ENCODE measurements around the gene DIPK1B.

The DIPK1B gene

DNA sequence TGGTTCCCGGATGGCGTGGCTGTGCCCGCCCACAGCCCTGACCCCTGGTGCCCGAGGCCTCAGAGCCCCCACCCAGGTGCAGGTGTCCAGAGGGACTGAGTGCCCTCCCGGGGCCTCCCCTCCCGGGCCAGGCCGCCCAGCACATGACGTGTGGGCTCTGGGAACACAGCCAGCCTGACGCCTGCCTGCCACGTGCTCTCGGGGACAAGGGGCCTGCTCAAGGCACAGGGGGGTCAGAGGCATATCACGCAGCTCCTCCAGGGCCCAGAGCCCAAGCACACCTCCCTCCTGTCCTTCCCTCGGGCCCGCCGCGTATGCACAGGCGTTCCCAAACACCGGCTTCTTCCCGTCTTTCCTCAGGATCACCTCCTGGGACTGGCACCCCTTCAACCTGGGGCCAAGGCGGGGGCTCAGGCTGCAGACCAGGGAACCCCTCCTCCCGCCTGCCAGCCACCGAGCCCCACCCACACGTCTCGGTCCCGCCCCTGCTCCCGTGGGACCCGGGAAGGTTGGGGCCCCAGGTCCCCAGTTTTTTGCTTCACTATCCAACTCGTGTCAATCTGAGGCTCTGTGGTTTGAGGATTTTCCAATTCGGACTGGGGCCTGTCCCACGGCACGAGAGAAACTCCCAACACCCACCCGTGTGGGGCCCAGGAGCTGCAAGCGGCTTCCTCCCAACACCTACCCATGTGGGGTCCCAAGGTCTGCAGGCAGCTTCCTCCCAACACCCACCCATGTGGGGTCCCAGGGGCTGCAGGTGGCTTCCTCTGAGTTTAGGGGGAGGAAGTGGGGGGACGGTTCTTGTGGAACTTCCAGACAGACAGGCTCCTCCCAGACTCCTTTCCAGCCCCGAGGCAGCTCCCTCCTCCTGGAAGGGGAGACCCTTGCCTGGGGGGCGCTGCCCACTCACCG is 28.9 kb downstream of the DIPK1B start:
- no peak for DNase-seq

DNA sequence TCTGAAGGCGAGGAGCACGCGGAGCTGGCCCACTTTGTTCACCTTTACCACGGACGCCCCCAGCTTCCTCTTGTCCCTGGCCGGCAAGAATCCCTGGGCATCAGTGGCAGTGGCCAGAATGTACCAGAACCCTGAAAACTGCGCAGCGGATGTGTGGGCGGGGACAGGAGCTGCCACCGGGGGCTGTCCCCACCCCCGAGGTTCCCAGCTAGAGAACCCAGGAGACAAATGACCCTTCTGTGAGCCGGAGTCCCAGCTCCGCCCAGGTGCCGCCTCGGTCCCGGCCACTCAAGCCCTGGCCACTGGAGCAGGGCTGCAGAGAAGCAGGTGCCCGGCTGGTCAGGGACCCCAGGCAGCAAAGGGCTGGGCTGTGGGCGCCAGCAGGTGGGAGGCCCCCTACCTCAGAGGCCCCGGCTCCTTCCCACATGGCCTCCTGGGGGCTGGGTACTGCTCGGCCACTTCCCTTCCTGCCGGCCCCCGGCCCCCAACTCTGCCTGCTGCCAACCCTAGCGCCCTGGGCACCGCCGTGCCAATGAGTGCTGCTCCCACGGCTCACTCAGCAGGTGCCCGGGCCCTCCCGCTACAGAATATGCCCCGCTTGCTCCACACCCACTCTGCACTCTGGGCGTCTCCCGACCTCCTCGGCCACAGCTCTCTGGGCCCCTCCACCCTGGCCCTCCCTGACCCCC is 29.7 kb downstream of the DIPK1B start:
- no peak for DNase-seq

DNA sequence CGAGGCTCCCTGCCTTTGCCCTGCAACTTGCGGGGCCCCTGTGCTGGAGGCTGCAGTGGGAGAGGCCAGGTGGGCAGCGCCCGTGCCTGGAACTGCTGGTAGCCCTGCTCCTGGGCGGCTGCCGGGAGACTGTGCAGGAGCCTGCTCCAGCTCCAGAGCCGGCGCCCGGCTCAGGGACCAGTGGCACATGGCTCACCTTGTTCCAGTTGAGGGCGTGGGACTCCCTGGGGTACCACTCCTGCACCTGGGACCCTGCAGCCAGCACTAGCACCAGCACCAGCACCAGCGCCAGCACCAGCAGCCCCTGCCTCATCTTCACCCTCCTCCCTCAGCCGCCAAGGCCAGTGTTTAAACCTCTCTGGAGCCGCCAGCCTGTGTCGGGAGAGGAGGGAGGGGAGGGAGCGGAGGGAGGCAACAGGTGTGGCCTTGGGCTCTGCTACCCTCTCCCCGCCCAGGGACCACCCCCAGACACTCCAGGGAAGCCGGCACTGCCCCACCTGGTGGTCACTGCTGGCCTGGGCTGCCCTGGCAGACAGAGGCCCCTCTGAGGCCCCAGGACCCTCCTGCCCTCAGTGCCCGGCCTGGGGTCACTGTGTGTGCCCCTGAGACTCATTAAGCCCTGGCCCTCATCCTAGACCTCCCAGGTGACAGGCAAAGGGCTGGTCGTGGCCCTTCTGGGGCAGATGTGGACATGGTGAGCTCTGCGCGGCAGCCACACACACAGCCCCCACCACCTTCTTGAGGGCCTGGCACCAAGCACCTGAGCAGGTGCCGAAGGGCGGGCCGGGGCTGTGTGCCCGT is 30.4 kb downstream of the DIPK1B start, which contains the start of gene LCN10:
LCN10 (minus strand) TSS at position 350 of the 801 bp plus-strand sequence; CDS start at position 313, 37 bp downstream.
- no peak for DNase-seq

DNA sequence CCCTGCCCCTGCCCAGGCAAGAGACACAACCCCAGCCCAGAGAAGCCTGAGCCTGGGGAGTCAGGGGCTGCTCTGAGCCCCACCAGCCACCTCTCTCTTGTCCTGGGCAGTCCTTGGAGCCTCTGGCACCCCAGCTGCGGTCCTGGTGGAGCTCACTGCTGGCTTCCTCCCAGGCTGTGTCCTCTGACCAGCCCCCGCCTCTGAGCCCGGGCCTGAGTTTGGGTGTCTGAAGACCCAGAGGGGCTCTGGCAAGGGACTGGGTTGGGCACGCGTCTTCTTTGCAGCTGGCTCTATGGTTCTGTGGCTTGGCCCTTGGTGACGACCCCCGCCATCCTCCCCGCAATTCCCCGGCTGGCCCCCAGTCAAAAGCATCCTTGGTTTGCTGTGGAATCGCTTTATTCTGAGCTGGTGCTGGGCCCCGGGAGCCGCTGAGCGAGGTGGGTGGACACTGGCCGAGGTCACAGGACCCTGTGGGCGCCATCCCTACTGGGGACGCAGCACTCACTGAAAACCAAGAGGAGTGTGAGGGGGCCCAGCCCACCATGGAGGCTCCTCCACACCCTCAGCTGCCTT is 31.4 kb downstream of the DIPK1B start:
- DNase-seq, result no peak

DNA sequence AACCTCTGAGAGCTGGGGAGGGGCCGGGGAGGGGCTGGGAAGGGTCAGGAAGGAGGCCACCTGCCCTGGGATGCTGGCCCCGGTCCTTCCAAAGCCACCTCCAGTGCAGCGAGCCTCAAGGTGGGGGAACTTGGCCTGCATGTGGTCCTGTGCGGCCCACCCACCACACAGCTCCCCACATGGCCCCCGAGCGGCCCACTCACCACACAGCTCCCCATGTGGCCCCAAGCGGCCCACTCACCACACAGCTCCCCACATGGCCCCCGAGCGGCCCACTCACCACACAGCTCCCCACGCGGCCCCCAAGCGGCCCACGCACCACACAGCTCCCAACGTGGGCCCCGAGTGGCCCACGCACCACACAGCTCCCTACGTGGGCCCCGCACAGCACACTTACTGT is 32.4 kb downstream of the DIPK1B start:
- DNase-seq, result no peak

DNA sequence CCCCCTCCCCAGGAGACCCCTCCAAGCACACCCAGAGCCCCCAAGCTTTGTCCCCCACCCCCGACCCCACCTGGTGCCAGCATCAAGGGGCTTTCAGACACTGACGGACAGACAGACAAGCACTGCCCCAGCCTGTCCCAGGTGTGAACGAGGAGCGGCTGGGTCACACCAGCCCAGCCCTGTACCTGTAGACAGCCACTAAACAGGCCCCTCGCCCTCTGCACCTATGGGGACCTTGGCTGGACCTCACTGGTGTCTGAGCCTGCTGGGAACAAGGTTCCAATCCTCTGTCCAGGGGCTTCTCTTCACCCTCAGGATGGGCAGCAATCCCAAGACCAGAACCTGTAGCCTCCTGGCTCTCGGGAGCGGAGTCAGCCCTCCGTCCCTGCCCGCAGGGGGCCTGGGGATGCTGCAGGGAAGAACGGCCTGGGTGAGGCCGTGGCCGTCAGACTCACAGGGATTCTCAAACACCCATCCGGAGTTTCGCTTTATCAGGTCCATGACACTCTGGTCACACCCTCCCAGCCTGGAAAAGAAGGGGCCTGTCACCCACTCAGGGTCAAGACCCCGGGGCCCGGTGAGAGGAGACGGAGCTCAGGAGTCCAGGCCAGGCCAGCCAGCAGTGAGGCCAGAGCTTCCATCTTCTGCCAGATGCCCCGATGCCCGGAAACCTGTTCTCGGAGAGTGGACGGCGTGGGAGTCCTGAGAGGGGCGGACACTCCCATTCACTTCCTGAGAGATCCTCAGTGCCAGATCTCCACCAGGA is 33.2 kb downstream of the DIPK1B start:
- no peak for DNase-seq

- DNase-seq, result no peak
Measured at GRCh38 chr9:136746155-136746490, 33.8 kb downstream of the DIPK1B start.

DNA sequence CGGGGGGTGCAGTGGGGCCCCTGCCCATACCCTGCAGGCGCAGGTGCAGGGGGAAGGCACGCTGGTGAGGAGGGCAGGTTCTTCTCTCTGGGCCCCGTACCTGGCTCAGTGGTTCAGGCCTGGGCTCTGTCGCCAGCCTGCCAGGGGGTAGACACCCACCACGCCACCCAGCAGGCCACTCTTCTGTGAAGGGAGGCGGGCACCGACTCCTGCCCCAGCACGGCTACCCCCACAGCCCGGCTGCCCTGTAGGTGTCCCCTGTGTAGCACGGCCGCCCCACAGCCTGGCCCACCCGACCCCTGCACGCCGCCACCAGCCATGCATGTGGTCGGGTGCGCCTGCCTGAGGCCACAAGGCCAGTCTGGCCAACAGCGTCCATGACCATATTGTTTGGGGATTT is 34.2 kb downstream of the DIPK1B start:
- DNase-seq, result no peak

- no peak for DNase-seq
Measured at GRCh38 chr9:136747161-136748060, 35.0 kb downstream of the DIPK1B start.

- DNase-seq, result no peak
Measured at GRCh38 chr9:136748201-136748600, 35.8 kb downstream of the DIPK1B start, which contains the start of gene LCN6. TSS of gene LCN6 (minus strand) at chr9:136748525. CDS start at chr9:136748483, 42 bp downstream.

DNA sequence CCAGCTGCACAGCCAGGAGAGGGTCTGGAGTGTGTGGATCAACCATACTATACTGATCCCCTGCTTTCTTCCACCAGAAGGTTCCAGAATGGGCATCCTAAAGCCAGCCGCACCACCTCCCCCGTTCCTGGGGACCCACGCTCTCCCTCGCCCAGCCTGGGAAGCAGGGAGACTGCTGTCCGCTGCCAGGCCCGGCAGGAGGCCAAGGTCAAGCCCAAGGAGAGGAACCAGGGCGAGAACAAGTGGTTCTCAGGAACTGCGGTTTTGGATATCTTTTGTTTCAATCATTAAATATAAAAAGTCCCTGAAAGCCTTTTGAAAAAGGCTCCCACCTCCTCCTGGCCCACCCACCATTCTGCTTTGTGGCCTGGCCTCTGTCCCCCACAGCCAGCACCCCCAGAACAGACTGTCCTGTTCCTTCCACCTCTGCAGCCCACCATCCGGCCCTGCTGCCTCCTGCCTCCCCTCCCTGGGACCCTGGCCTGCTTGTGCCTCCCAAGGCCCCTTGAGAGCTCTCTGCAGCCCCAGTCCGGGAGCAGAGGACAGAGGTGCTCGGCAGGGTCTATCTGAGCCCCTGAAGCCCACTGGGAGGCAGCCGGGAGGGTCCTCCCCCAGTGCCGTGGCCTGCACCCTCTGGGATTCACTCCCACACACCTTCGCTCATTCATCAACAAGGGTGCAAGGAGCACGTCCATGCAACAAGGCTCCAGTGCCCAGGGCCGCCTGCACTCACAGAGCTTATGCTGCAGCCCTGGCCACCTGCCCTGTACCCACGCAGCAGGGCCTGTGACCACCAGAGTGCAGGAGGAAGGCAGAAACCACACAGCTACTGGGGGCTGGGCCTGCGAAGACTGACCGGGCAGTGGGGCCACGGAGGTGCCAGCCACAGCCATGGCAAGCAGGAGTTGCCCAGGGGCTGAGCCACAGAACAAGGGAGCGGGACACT is 36.6 kb downstream of the DIPK1B start:
- DNase-seq, result no peak

DNA sequence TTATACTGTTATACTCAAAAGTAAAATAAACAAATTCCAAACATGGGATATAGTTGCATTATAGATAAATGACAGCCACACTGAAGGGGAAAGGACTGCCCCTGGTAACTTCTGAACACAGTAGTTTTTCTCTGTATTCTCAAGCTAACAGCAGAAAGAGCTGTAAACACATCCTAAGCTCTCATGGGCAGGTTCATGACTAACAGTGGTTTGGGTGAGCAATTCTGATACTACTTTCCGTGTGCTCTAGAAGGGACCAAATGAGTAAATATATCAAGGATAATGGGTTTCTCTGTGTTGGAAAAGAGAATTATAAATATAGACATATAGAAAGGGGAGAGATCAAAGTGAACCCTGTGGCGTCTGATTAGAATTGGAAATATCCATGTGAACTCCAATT is 38.2 kb downstream of the DIPK1B start:
- DNase-seq, result no peak

DNA sequence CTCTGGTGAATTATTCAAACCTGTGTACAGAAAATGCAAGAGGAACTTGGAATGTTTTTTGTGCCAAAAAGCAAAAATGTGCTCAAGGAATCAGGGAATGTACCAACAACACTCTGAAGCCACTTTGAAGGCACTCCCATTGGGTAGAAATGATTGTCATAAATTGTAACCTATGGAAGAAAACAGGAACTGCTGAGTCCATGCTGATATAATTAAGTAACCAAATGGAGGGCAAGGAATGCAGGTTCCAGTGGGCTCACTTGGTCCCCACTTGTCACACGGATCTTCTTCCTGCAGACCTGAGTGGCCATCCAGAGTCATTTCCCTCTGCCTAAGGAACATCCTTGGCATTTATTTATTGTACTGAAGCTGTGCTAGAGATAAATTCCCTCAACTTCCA is 38.9 kb downstream of the DIPK1B start:
- DNase-seq, result no peak

GRCh38 chr9:136751814-136752213 is 39.4 kb downstream of the DIPK1B start:
- DNase-seq, result no peak

- no peak for DNase-seq
Measured at GRCh38 chr9:136753371-136754058, 41.1 kb downstream of the DIPK1B start.

- no peak for DNase-seq
Measured at GRCh38 chr9:136754059-136754572, 41.7 kb downstream of the DIPK1B start.

DNA sequence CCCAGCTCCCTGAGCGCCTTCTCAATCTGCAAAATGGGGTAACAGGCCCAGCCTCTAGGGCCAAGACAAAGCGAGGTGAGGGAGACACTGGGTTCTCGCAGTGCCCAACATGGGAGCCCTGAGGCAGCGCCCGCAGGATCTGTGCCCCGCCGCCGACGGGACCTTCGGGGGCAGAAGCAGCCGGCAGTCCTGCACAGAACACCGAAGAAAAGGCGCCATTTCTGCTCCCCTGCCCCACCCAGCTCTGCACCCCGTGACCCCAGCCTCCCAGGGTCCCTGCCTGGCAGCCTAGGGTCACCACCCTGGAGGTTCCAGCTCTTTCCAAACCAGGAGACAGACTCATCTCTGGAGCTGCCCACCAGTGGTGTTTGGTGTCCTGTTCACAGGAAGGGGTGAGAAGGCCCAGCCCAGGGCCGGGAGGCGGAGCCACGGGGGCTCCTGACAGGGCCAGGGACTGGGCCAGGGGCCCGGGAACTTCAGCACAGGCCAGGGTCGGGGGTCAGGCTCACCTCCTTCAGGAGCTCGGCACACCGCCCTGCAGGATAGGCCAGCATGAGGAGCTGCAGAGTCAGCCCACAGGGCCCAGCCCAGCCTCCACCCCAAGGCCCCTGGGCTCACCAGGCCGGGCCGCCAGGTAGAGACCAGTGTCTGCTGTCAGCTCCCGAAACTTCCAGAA is 42.4 kb downstream of the DIPK1B start:
- no peak for DNase-seq

Measured in NCI-H524 treated with DMSO at 0.1 percent for 48 hours (cell line).